ENCODE results near the gene PGRMC1.
A peak's percentile ranks its signal among the peaks of the same experiment; 100 is the strongest.
"Not testable (repeated sequence)": the region's sequence is repeated elsewhere in the genome, so short reads cannot be mapped to it uniquely, and the experiment has no call there.

PGRMC1 gene

GRCh38 chrX:119236623-119237561, 807 bp downstream of the PGRMC1 start:
- DNase-seq = peak; percentile 54

GRCh38 chrX:119237562-119237942, 1.5 kb downstream of the PGRMC1 start:
- DNase-seq = no peak

- no peak for DNase-seq
Observed at GRCh38 chrX:119238557-119238956, 2.5 kb downstream of the PGRMC1 start.

- no peak for DNase-seq
Observed at GRCh38 chrX:119240356-119240755, 4.3 kb downstream of the PGRMC1 start.

GRCh38 chrX:119247702-119248101, 11.6 kb downstream of the PGRMC1 start:
- DNase-seq = no peak

- DNase-seq = no peak
Observed at GRCh38 chrX:119249891-119250290, 13.8 kb downstream of the PGRMC1 start.

- DNase-seq = no peak
Observed at GRCh38 chrX:119251386-119251785, 15.3 kb downstream of the PGRMC1 start.

GRCh38 chrX:119252716-119253115, 16.6 kb downstream of the PGRMC1 start:
- DNase-seq = no peak

GRCh38 chrX:119266364-119266995, 30.4 kb downstream of the PGRMC1 start:
- DNase-seq = no peak

- DNase-seq = not testable (repeated sequence)
Observed at GRCh38 chrX:119267115-119267514, 31.0 kb downstream of the PGRMC1 start.

GRCh38 chrX:119272882-119273419, 36.9 kb downstream of the PGRMC1 start:
- DNase-seq = no peak

- DNase-seq = peak; percentile 63
Observed at GRCh38 chrX:119273420-119274192, 37.5 kb downstream of the PGRMC1 start.

- DNase-seq = not testable (repeated sequence)
Observed at GRCh38 chrX:119282347-119282746, 46.3 kb downstream of the PGRMC1 start.

- DNase-seq = no peak
Observed at GRCh38 chrX:119288890-119289393, 52.9 kb downstream of the PGRMC1 start.

- DNase-seq = no peak
Observed at GRCh38 chrX:119290476-119290875, 54.4 kb downstream of the PGRMC1 start.

GRCh38 chrX:119291246-119291645, 55.2 kb downstream of the PGRMC1 start:
- not testable (repeated sequence) for DNase-seq

GRCh38 chrX:119292445-119292844, 56.4 kb downstream of the PGRMC1 start:
- no peak for DNase-seq
